H1 (cell line): ENCODE results near the gene MMP7. TPM values are rescaled to one million over a fixed set of nuclear protein-coding genes. Genes with fewer than 3 reads are reported as not detected.

Experiments
- CTCF ChIA-PET: fragments of 300-600 bp; sonication (Branson Sonifier 250); formaldehyde crosslinking; loops from one replicate; lab custom pipeline; 2021; ENCODE audit not compliant: partially characterized antibody; lab: Charles Lee
- POLR2A ChIA-PET: fragments of 300-600 bp; sonication (Branson Sonifier 250); formaldehyde crosslinking; loops from one replicate; lab custom pipeline; 2021; ENCODE audit warnings: inconsistent platforms; ENCODE audit not compliant: partially characterized antibody; lab: Charles Lee
- DNase-seq, 2 experiments: peaks; one replicate each; pipeline versions ENCODE4 v3.0.0 to v3.0.0-alpha.2; 2010 to 2022; ENCODE audit warnings: low spot score in 2 of 2, low read depth in 1 of 2, mixed read lengths in 1 of 2
- FAIRE-seq: peaks from 2 replicates; lab custom pipeline; 2011; peaks lifted over from hg19 to GRCh38; lab: Jason Lieb, UNC
- H2AFZ ChIP-seq: 2 replicates; pipeline ENCODE4 v1.8.1; 2012; ENCODE audit warnings: low read length, inconsistent platforms
- H2AK5ac ChIP-seq: 2 replicates; pipeline ENCODE4 v1.6.1; 2013; ENCODE audit warnings: low read depth, low read length
- H2BK120ac ChIP-seq: replicated peaks from 2 replicates; pipeline ENCODE3; 2013; ENCODE audit warnings: low read depth, low read length, inconsistent platforms
- H2BK12ac ChIP-seq: 2 replicates; pipeline ENCODE4 v1.6.1; 2013; ENCODE audit warnings: low read depth, low read length
- H2BK15ac ChIP-seq: 2 replicates; pipeline ENCODE4 v1.6.1; 2013; ENCODE audit warnings: low read length
- H2BK20ac ChIP-seq: 2 replicates; pipeline ENCODE4 v1.6.1; 2013; ENCODE audit warnings: low read length
- H2BK5ac ChIP-seq: 2 replicates; pipeline ENCODE4 v1.6.1; 2013; ENCODE audit warnings: low read depth, low read length
- H3K14ac ChIP-seq: 2 replicates; pipeline ENCODE4 v1.6.1; 2013; ENCODE audit warnings: inconsistent platforms; ENCODE audit not compliant: insufficient read length
- H3K18ac ChIP-seq: 2 replicates; pipeline ENCODE4 v1.6.1; 2013; ENCODE audit warnings: low read length; ENCODE audit errors: extremely low read depth
- H3K23ac ChIP-seq: 2 replicates; pipeline ENCODE4 v1.6.1; 2013; ENCODE audit warnings: inconsistent platforms; ENCODE audit not compliant: insufficient read length
- H3K23me2 ChIP-seq: 2 replicates; pipeline ENCODE4 v1.6.1; 2013; ENCODE audit warnings: low read depth, low read length
- H3K27ac ChIP-seq: 2 replicates; pipeline ENCODE4 v1.6.1; 2011; ENCODE audit warnings: low read depth, low read length, inconsistent platforms
- H3K27me3 ChIP-seq, 4 experiments: replicated peaks in 1 of 4; 1 replicate in 1 of 4; 2 replicates in 3 of 4; pipeline versions ENCODE4 v1.6.1 to v1.8.1; 2011 to 2013; ENCODE audit warnings: low read length in 3 of 4, mild to moderate bottlenecking in 3 of 4, inconsistent platforms in 2 of 4, mixed read lengths in 2 of 4, moderate library complexity in 1 of 4; ENCODE audit not compliant: control insufficient read depth in 3 of 4, insufficient read depth in 3 of 4; ENCODE audit errors: extremely low read depth in 1 of 4
- H3K36me3 ChIP-seq, 4 experiments: 2 replicates each; pipeline versions ENCODE4 v1.6.1 to v1.8.1; 2011 to 2013; ENCODE audit warnings: mild to moderate bottlenecking in 4 of 4, low read length in 3 of 4, moderate library complexity in 2 of 4, control low read depth in 1 of 4, inconsistent platforms in 1 of 4; ENCODE audit not compliant: insufficient read depth in 4 of 4, control insufficient read depth in 2 of 4
- H3K4ac ChIP-seq: replicated peaks from 2 replicates; pipeline ENCODE3; 2013; ENCODE audit warnings: low read length, low read depth, mixed read lengths, inconsistent platforms; ENCODE audit not compliant: insufficient read length
- H3K4me1 ChIP-seq, 4 experiments: replicated peaks in 1 of 4; 1 replicate in 1 of 4; 2 replicates in 3 of 4; pipeline versions ENCODE4 v1.6.1 to v1.8.1; 2011 to 2013; ENCODE audit warnings: low read length in 3 of 4, inconsistent platforms in 2 of 4, mixed read lengths in 1 of 4; ENCODE audit not compliant: insufficient read depth in 4 of 4, control insufficient read depth in 3 of 4
- H3K4me2 ChIP-seq, 2 experiments: 2 replicates each; pipeline versions ENCODE4 v1.6.1 to v1.8.1; 2011 to 2013; ENCODE audit warnings: low read depth in 2 of 2, low read length in 2 of 2, control low read depth in 1 of 2, inconsistent platforms in 1 of 2, mild to moderate bottlenecking in 1 of 2; ENCODE audit not compliant: insufficient read depth in 1 of 2
- H3K4me3 ChIP-seq, 4 experiments: fragments of 200-600, 300-600 bp in 1 of 4; sonication (generic), shearing (Covaris generic), sonication (Bioruptor Twin) in 1 of 4; 2 replicates each; pipeline versions ENCODE4 v1.5.1 to v1.8.1; 2011 to 2016; ENCODE audit warnings: low read length in 4 of 4, low read depth in 3 of 4, control low read depth in 2 of 4, inconsistent platforms in 2 of 4, mild to moderate bottlenecking in 2 of 4, mixed read lengths in 1 of 4, moderate library complexity in 1 of 4; ENCODE audit not compliant: insufficient read depth in 2 of 4; ENCODE audit errors: extremely low read depth in 1 of 4
- H3K56ac ChIP-seq: replicated peaks from 2 replicates; pipeline ENCODE3; 2013; ENCODE audit warnings: low read depth, mild to moderate bottlenecking, mixed read lengths, low read length, inconsistent platforms; ENCODE audit not compliant: insufficient read length
- H3K79me1 ChIP-seq: 2 replicates; pipeline ENCODE4 v1.6.1; 2013; ENCODE audit warnings: low read depth, low read length, control low read depth
- H3K79me2 ChIP-seq, 2 experiments: 2 replicates each; pipeline versions ENCODE4 v1.6.1 to v1.8.1; 2012 to 2013; ENCODE audit warnings: low read length in 2 of 2, mild to moderate bottlenecking in 2 of 2, inconsistent platforms in 1 of 2; ENCODE audit not compliant: insufficient read depth in 2 of 2, control insufficient read depth in 1 of 2
- H3K9ac ChIP-seq, 4 experiments: replicated peaks in 1 of 4; 1 replicate in 1 of 4; 2 replicates in 3 of 4; pipeline versions ENCODE4 v1.6.1 to v1.8.1; 2011 to 2013; ENCODE audit warnings: low read depth in 3 of 4, low read length in 3 of 4, control low read depth in 2 of 4, mild to moderate bottlenecking in 2 of 4, moderate library complexity in 2 of 4, inconsistent platforms in 1 of 4; ENCODE audit errors: extremely low read depth in 1 of 4
- H3K9me3 ChIP-seq, 2 experiments: 2 replicates each; pipeline versions ENCODE4 v1.6.1 to v1.8.1; 2012 to 2013; ENCODE audit warnings: mild to moderate bottlenecking in 2 of 2, moderate library complexity in 2 of 2, control low read depth in 1 of 2, inconsistent platforms in 1 of 2, low read depth in 1 of 2, low read length in 1 of 2, mixed read lengths in 1 of 2; ENCODE audit not compliant: insufficient read depth in 2 of 2
- H4K20me1 ChIP-seq, 2 experiments: replicated peaks in 1 of 2; 2 replicates each; pipeline versions ENCODE3 to v1.8.1; 2011 to 2013; ENCODE audit warnings: inconsistent platforms in 2 of 2, low read length in 2 of 2, mild to moderate bottlenecking in 1 of 2; ENCODE audit not compliant: insufficient read depth in 2 of 2, control insufficient read depth in 1 of 2
- H4K5ac ChIP-seq: 2 replicates; pipeline ENCODE4 v1.6.1; 2013; ENCODE audit warnings: low read length, low read depth, mixed read lengths, inconsistent platforms; ENCODE audit not compliant: insufficient read length
- H4K8ac ChIP-seq: 2 replicates; pipeline ENCODE4 v1.8.0; 2013; ENCODE audit warnings: mild to moderate bottlenecking, moderate library complexity, low read length, inconsistent platforms; ENCODE audit not compliant: insufficient read depth; ENCODE audit errors: extremely low read depth
- H4K91ac ChIP-seq: replicated peaks from 2 replicates; pipeline ENCODE3; 2013; ENCODE audit warnings: low read length, mixed read lengths, inconsistent platforms; ENCODE audit not compliant: insufficient read length
- ASH2L ChIP-seq: fragments of 200-600, 300-600 bp; sonication (generic); IDR thresholded peaks from one replicate; pipeline ENCODE4 v1.7.1; 2017; ENCODE audit warnings: low read length
- RBBP5 ChIP-seq: IDR thresholded peaks from 2 replicates; pipeline ENCODE4 v1.7.1; 2012; ENCODE audit warnings: low read depth, mild to moderate bottlenecking, inconsistent platforms, low read length, moderate library complexity, borderline replicate concordance
- SIRT6 ChIP-seq: IDR thresholded peaks from one replicate; pipeline ENCODE4 v1.7.1; 2012; ENCODE audit warnings: low read length, inconsistent platforms
- TAF1 ChIP-seq: IDR thresholded peaks from 2 replicates; pipeline ENCODE4 v1.6.1; 2011; ENCODE audit warnings: mild to moderate bottlenecking, low read depth, low read length
- TAF7 ChIP-seq: optimal IDR thresholded peaks from 2 replicates; pipeline ENCODE3; 2011; ENCODE audit warnings: low read depth, mild to moderate bottlenecking, inconsistent platforms, low read length, moderate library complexity, borderline replicate concordance
- WGBS, 2 experiments: shearing (Covaris generic) in 1 of 2; methylation state at CpG; one replicate each; pipeline versions ENCODE4 v1.1.6 to v1.1.7; 2013 to 2015; ENCODE audit warnings: low lambda C conversion rate in 2 of 2, mixed read lengths in 2 of 2, inconsistent platforms in 1 of 2, low coverage in 1 of 2, missing lambda C conversion rate in 1 of 2; ENCODE audit not compliant: insufficient replicate concordance in 2 of 2, insufficient coverage in 1 of 2, insufficient read length in 1 of 2; ENCODE audit errors: extremely low coverage in 1 of 2, missing lambda C conversion rate in 1 of 2; 5-methylcytosine and 5-hydroxymethylcytosine counted together
- polyA plus RNA-seq, 7 experiments: library from polyadenylated mRNA; depleted of rRNA in 3 of 7; stranded (reverse) in 5 of 7; unstranded in 2 of 7; fragments of >200 nt in 5 of 7; fragments of 200-250 nt in 2 of 7; gene quantifications; 1 replicate in 5 of 7; 2 replicates in 1 of 7; 4 replicates in 1 of 7; pipeline versions ENCODE4 v1.2.1 to v1.2.3, GENCODE V29; 2011 to 2013; ENCODE audit warnings: missing spikeins in 2 of 7, mixed read lengths in 2 of 7
- total RNA-seq: library from RNA; stranded (reverse); fragmentation: NEBNext Ultra II Directional; extraction: Animal tissue kit (Norgen Biotek cat#: 25700); gene quantifications from 2 replicates; pipeline ENCODE4 v1.2.1, GENCODE V29; 2021

Gene MMP7
- total and polyA plus RNA-seq, 2 of the 8 experiments (the other 6 are each of a cell fraction or from before 2014, with no cell fraction given): not detected

DNA sequence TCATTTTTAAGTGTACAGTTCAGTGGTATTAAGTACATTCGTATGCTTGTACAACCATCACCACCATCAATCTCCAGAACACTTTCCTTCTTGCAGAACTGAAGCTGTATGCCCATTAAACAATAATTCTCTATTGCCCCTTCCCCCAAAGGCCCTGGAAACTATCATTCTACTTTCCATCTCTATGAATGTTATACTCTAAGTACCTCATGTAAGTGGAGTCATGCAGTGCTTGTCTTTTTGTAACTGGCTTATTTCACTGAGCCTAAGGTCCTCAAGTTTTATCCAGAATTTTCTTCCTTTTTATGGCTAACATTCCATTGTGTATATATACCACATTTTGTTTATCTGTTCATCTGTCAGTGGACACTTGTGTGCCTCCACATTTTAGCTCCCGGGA, 29.7 kb downstream of the MMP7 start:
- H3K4me3 ChIP-seq: no peak overlapping the region
- H2AK5ac ChIP-seq: no peak overlapping the region
- 98% methylated on average over 2 of the region's 2 CpGs; no CpG with 5 or more reads in 1 of the 2 experiments for WGBS, 2 experiments
- H3K23ac ChIP-seq: no peak overlapping the region
- H3K14ac ChIP-seq: no peak overlapping the region
- H4K5ac ChIP-seq: no peak overlapping the region
- no peaks in the 10 kb centered on the region for H3K79me1 ChIP-seq
- no peaks in the 10 kb centered on the region for H3K79me2 ChIP-seq
- no peaks in the 10 kb centered on the region for H3K27me3 ChIP-seq
- H4K20me1 ChIP-seq: no peaks in the 10 kb centered on the region
- H3K18ac ChIP-seq: no peak overlapping the region
- no peak overlapping the region for H2BK20ac ChIP-seq
- FAIRE-seq (no peak), DNase-seq (no peak)
- H3K4me1 ChIP-seq: peaks cover 0 to 2% (median 0%) of the 10 kb centered on the region in 4 experiments; a peak in 1 of 7 replicates
- CTCF ChIA-PET: interaction anchor here (1.0 to 2.8 kb wide), 4 partner anchors 11 to 206 kb away, joined by 3 to 9 read pairs (median 6); no protein-coding TSS in a partner anchor
- H3K36me3 ChIP-seq: no peaks in the 10 kb centered on the region
- POLR2A ChIA-PET: no interaction called here
- H2BK12ac ChIP-seq: no peak overlapping the region
- H3K4ac ChIP-seq: no peak overlapping the region
- H3K9ac ChIP-seq: no peak overlapping the region
- H2AFZ ChIP-seq: no peak overlapping the region
- no peak overlapping the region for H4K8ac ChIP-seq
- H2BK120ac ChIP-seq: no peak overlapping the region
- no peak overlapping the region for H2BK15ac ChIP-seq
- H2BK5ac ChIP-seq: no peak overlapping the region
- no peak overlapping the region for H3K27ac ChIP-seq
- no peak overlapping the region for H4K91ac ChIP-seq
- H3K23me2 ChIP-seq: no peaks in the 10 kb centered on the region
- H3K4me2 ChIP-seq: no peak overlapping the region
- H3K9me3 ChIP-seq: no peaks in the 10 kb centered on the region
- H3K56ac ChIP-seq: no peak overlapping the region
- no peak for TF ChIP-seq SIRT6
- no peak for TF ChIP-seq RBBP5
- TF ChIP-seq TAF7: no peak
- no peak for TF ChIP-seq ASH2L
- no peak for TF ChIP-seq TAF1
